ENCODE data around the gene EIF2AK3.

GRCh38 chr2:88545118-88545517, 82.1 kb downstream of the EIF2AK3 start:
- TF ChIP-seq CTCF (IDR thresholded peaks at IDR 0.05) (no peak), JUND (IDR thresholded peaks at IDR 0.05) (no peak), SIN3A (IDR thresholded peaks at IDR 0.05; ENCODE audit: borderline replicate concordance, low read depth, low read length) (no peak), TAF1 (IDR thresholded peaks at IDR 0.05; ENCODE audit: borderline replicate concordance, low read depth, low read length) (no peak)
